IPS DF 19.7 (cell line): ENCODE measurements around the gene TRNAU1AP.
"Not testable (repeated sequence)": the region's sequence is repeated elsewhere in the genome, so short reads cannot be mapped to it uniquely, and the experiment has no call there.

Experiments
- DNase-seq: peaks from one replicate; pipeline ENCODE4 v3.0.0-alpha.2; 2013; ENCODE audit warnings: low read depth, low spot score

The TRNAU1AP gene

GRCh38 chr1:28577052-28577678, 24.3 kb downstream of the TRNAU1AP start:
- DNase-seq = no peak

GRCh38 chr1:28577738-28578536, 25.1 kb downstream of the TRNAU1AP start:
- DNase-seq = no peak

- no peak for DNase-seq
These were observed 25.9 kb downstream of the TRNAU1AP start for GRCh38 chr1:28578696-28579218.

- DNase-seq = no peak
These were observed 26.5 kb downstream of the TRNAU1AP start for GRCh38 chr1:28579401-28579800.

- DNase-seq = no peak
These were observed 28.0 kb downstream of the TRNAU1AP start for GRCh38 chr1:28580722-28581530.

- no peak for DNase-seq
These were observed 28.8 kb downstream of the TRNAU1AP start for GRCh38 chr1:28581531-28582247.

DNA sequence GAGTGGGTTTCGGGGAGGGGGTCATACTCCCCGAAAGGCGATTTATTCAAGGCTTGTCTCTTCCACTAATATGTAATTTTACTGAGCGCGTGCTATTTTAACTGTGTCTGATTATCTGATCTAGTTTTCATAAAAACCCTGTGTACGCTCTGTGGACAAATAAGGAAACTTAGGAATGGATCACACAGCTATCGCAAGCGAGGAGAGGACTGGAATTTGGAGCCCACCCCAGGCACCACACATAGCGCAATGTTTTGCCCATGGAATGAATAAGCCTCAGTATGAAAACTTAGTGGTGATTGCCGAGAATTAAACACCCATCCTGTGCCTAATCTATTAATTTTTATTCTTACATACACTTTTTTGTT, 29.3 kb downstream of the TRNAU1AP start:
- DNase-seq = no peak

GRCh38 chr1:28586585-28587391, 33.9 kb downstream of the TRNAU1AP start:
- not testable (repeated sequence) for DNase-seq

- DNase-seq = no peak
These were observed 38.9 kb downstream of the TRNAU1AP start, which contains the start of gene RAB42 for GRCh38 chr1:28591708-28592320. Gene RAB42 (plus strand): TSS chr1:28592265. CDS start chr1:28592512, 247 bp downstream.

- no peak for DNase-seq
These were observed 39.6 kb downstream of the TRNAU1AP start for GRCh38 chr1:28592321-28593071.

GRCh38 chr1:28593988-28594356, 41.1 kb downstream of the TRNAU1AP start:
- not testable (repeated sequence) for DNase-seq

DNA sequence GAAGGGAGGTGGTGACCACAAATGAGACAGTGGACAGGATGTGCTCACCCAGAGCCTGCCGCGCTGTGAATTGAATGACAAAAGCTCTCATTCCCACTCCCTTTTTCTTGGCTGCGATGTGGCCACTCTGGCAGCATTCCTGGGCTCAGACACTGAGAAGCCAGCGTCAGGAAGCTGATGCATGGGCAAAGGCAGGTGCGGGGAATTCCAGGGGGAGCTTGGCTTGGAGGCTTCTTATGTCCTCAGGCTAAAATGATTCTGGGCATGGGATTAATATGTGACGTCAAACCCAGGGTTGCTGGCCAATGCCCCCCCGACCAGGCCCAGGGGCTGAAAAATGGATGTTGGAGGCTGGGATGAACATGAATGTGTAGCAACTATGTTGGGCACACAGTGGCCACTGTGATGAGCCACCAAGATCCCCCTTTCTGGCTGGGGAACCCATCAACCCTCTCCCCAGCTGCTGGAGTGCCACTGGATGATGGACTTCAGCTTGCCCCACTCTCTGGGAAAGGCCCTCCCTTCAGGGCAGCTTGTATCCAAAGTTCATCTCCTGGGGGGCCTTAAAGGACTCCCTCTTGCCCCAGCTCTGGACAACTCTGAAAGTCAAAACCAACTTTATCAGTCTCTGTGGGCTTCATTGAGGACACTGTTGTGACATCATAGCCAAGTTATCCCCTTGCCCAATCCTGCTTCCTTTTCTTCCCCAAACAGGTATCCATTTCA, 42.0 kb downstream of the TRNAU1AP start:
- DNase-seq = not testable (repeated sequence)

DNA sequence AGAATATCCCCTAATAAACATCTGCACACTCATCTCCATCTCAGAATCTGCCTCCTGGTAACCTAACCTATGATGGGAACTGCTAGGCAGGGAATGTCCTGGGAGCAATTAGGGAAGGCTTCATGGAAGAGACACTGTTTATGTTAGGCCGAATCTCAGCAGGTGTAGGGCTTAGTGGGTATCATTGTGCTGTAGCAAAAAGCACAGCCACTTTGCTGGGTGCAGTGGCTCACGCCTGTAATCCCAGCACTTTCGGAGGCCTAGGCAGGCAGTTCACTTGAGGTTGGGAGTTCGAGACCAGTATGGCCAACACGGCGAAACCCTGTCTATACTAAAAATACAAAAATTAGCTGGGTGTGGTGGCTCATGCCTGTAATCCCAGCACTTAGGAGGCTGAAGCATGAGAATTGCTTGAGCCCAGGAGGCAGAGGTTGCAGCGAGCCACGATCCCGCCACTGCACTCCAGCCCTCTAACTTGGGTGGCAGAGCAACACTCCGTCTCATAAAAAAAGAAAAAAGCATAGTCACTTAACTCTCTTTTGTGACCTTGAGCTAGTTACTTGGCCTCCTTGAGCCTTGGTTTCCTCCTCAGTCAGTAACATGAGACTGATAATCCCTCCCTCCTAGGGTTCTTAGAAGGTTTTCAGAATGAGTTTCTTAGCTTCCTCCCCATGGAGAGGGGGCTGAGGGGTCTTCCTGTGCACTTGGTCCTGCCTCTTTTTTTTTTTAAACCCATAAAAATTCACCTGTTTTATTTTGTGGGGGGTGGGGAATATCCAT, 42.7 kb downstream of the TRNAU1AP start:
- DNase-seq = no peak

- DNase-seq = not testable (repeated sequence)
These were observed 43.4 kb downstream of the TRNAU1AP start for GRCh38 chr1:28596276-28596675.

DNA sequence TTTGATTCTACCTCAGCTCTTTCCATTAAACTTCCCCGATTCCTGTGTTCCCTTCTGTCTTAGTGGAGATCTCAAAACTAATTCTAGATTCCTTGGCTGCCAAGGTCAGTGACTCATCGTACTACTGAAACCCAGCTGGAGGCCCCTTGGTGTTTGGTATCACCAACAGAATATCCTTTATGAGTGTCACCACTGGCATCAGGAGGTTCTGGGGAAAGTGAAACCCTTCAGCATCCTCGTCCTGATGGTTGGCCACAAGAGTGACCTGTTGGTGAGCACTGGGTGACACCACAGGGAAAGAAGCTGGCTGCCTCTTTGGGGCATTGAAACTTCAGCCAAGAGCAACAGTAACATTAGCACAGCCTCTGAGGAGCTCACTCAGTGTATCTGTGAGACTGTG, 48.8 kb downstream of the TRNAU1AP start:
- no peak for DNase-seq

GRCh38 chr1:28602536-28603439, 49.9 kb downstream of the TRNAU1AP start:
- no peak for DNase-seq

GRCh38 chr1:28604411-28604810, 51.5 kb downstream of the TRNAU1AP start:
- no peak for DNase-seq
